Cardiac fibroblast (primary cell): Measurements from ENCODE around the gene SYTL5.

ENCODE experiments used
- DNase-seq, 2 donors: peaks; one replicate each; pipeline versions ENCODE4 v3.0.0 to v3.0.0-alpha.2; 2010; ENCODE audit warnings: low read depth in 2 of 2
- H3K4me3 ChIP-seq, 2 donors: replicated peaks in 1 of 2; 1 replicate in 1 of 2; 2 replicates in 1 of 2; pipeline ENCODE4 v1.5.1; 2011; ENCODE audit warnings: low read depth in 2 of 2, low read length in 2 of 2, mild to moderate bottlenecking in 2 of 2, moderate library complexity in 1 of 2
- TF ChIP-seq, protein P1 (sequence below): IDR thresholded peaks from one replicate; pipeline ENCODE4 v1.5.1; 2011; ENCODE audit warnings: low read depth, mild to moderate bottlenecking, low read length, inconsistent platforms

The SYTL5 gene

GRCh38 chrX:38006291-38006690, at the start of gene SYTL5:
Gene SYTL5 (plus strand): TSS chrX:38006553. CDS start chrX:38033890, 27,337 bp downstream.
- TF ChIP-seq, protein P1, sequence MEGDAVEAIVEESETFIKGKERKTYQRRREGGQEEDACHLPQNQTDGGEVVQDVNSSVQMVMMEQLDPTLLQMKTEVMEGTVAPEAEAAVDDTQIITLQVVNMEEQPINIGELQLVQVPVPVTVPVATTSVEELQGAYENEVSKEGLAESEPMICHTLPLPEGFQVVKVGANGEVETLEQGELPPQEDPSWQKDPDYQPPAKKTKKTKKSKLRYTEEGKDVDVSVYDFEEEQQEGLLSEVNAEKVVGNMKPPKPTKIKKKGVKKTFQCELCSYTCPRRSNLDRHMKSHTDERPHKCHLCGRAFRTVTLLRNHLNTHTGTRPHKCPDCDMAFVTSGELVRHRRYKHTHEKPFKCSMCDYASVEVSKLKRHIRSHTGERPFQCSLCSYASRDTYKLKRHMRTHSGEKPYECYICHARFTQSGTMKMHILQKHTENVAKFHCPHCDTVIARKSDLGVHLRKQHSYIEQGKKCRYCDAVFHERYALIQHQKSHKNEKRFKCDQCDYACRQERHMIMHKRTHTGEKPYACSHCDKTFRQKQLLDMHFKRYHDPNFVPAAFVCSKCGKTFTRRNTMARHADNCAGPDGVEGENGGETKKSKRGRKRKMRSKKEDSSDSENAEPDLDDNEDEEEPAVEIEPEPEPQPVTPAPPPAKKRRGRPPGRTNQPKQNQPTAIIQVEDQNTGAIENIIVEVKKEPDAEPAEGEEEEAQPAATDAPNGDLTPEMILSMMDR: no peak
- no peak within 1 kb of the TSS for H3K4me3 ChIP-seq
- DNase-seq: no peak

GRCh38 chrX:37958525-37959211, 47.7 kb upstream of the SYTL5 start:
- peak; percentile 6 to 23 for DNase-seq
- TF ChIP-seq, protein P1: no peak
- H3K4me3 ChIP-seq: no peak overlapping the region

GRCh38 chrX:37959212-37960021, 46.9 kb upstream of the SYTL5 start:
- TF ChIP-seq, protein P1: no peak
- no peak overlapping the region for H3K4me3 ChIP-seq
- no peak for DNase-seq

GRCh38 chrX:37961118-37961517, 45.2 kb upstream of the SYTL5 start:
- TF ChIP-seq, protein P1: no peak
- no peak for DNase-seq
- H3K4me3 ChIP-seq: no peak overlapping the region

DNA sequence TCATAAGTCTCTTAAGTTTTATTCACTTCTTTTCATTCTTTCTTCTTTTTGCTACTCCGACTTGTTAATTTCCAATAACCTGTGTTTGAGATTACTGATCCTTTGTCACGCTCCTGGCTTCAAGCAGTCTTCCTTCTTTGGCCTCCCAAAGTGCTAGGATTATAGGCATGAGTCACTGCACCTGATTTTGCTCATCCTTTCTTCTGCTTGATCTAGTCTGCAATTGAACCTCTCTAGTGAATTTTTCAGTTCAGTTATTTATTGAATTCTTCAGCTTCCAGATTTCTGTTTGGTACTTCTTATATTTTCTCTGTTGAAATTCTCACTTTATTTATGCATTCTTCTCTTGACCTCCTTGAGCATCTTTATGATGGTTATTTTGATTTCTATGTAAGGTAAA, 38.6 kb upstream of the SYTL5 start:
- TF ChIP-seq, protein P1: no peak
- H3K4me3 ChIP-seq: no peak overlapping the region
- no peak for DNase-seq

DNA sequence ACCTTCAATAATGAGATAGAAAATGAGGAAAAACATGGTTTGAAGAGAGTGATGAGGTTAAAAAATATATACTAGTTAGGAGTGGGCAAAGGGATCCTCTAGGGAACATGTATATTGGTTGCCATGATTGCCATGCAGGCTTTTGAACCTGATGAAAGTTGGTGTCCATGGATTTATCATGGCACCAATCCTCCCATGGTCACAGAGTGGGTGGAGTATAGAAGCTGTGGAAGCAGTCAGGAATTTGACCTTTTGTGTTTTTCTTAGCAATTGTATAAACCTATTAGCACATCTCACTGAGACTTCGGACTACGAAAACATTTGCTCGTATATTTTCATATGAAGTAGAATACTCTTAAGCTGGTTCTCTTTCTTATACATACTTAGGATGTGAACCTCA, 30.9 kb upstream of the SYTL5 start:
- no peak for DNase-seq
- TF ChIP-seq, protein P1: no peak
- no peak overlapping the region for H3K4me3 ChIP-seq
